ENCODE data around the gene CDK19. TPM values are rescaled to one million over a fixed set of nuclear protein-coding genes. Genes with fewer than 3 reads are reported as not detected.
A peak's percentile ranks its signal among the peaks of the same experiment; 100 is the strongest.

The CDK19 gene
- total RNA-seq, 1 experiment from 2014 or later, result 24.3 TPM

- no TSS peak for BruUV-seq (replicated peaks)
- no peak overlapping the region for H3K4me3 Mint-ChIP-seq (ENCODE audit: low read depth, unreplicated experiment)
- no peak overlapping the region for H3K27ac Mint-ChIP-seq (ENCODE audit: unreplicated experiment)
- no peak for DNase-seq
- no peaks in the 10 kb centered on the region for H3K27me3 Mint-ChIP-seq (ENCODE audit: unreplicated experiment)
- H3K9me3 Mint-ChIP-seq (ENCODE audit: low read depth, unreplicated experiment), result no peaks in the 10 kb centered on the region
- H3K36me3 Mint-ChIP-seq (ENCODE audit: insufficient read depth, unreplicated experiment), result no peaks in the 10 kb centered on the region
- no peak for TF ChIP-seq CTCF (IDR thresholded peaks at IDR 0.05; ENCODE audit: unreplicated experiment)
- peaks cover 10% of the 10 kb centered on the region for H3K4me1 Mint-ChIP-seq (ENCODE audit: low read depth, unreplicated experiment)
- intact Hi-C loops (cut with micrococcal nuclease; ENCODE audit: unreplicated experiment), result no loop called here
- CTCF ChIA-PET, result interaction anchor here (0.6 to 0.7 kb wide), 3 partner anchors 52 to 1196 kb away, joined by 3 read pairs; no protein-coding TSS in a partner anchor
These were observed 7.0 kb upstream of the CDK19 start for GRCh38 chr6:110822249-110822648.

- no TSS peak for BruUV-seq (replicated peaks)
- DNase-seq, result no peak
- no peak for TF ChIP-seq CTCF (IDR thresholded peaks at IDR 0.05; ENCODE audit: unreplicated experiment)
- intact Hi-C loops (cut with micrococcal nuclease; ENCODE audit: unreplicated experiment), result loop anchor here (5.0 to 10.0 kb wide), 2 partner anchors 134 to 292 kb away; no protein-coding TSS in a partner anchor
- Mint-ChIP-seq H3K36me3 (ENCODE audit: insufficient read depth, unreplicated experiment) (peaks cover 27% of the 10 kb centered on the region), H3K27me3 (ENCODE audit: unreplicated experiment) (no peaks in the 10 kb centered on the region), H3K4me3 (ENCODE audit: low read depth, unreplicated experiment) (peak overlapping the region; percentile 91), H3K9me3 (ENCODE audit: low read depth, unreplicated experiment) (no peaks in the 10 kb centered on the region), H3K27ac (ENCODE audit: unreplicated experiment) (peak overlapping the region; percentile 91), H3K4me1 (ENCODE audit: low read depth, unreplicated experiment) (peaks cover 17% of the 10 kb centered on the region)
- CTCF ChIA-PET, result interaction anchor here (0.6 to 2.1 kb wide), 3 partner anchors 12 to 60 kb away, joined by 3 to 6 read pairs (median 4); no protein-coding TSS in a partner anchor
These were observed 1.4 kb upstream of the CDK19 start for GRCh38 chr6:110816677-110817076.

- H3K4me1 Mint-ChIP-seq (ENCODE audit: low read depth, unreplicated experiment), result peaks cover 17% of the 10 kb centered on the region
- no TSS peak for BruUV-seq (replicated peaks)
- H3K27me3 Mint-ChIP-seq (ENCODE audit: unreplicated experiment), result no peaks in the 10 kb centered on the region
- H3K27ac Mint-ChIP-seq (ENCODE audit: unreplicated experiment), result peak overlapping the region; percentile 91
- peaks cover 27% of the 10 kb centered on the region for H3K36me3 Mint-ChIP-seq (ENCODE audit: insufficient read depth, unreplicated experiment)
- peaks cover 2% of the 10 kb centered on the region for H3K9me3 Mint-ChIP-seq (ENCODE audit: low read depth, unreplicated experiment)
- DNase-seq, result no peak
- intact Hi-C loops (cut with micrococcal nuclease; ENCODE audit: unreplicated experiment), result loop anchor here (2.0 to 10.0 kb wide), 3 partner anchors 60 to 290 kb away; partner anchors contain the start of gene AMD1
- CTCF ChIA-PET, result interaction anchor here (0.7 to 2.5 kb wide), 10 partner anchors 20 to 196 kb away, joined by 4 to 11 read pairs (median 6); partner anchors contain the start of gene AMD1
- TF ChIP-seq CTCF (IDR thresholded peaks at IDR 0.05; ENCODE audit: unreplicated experiment), result no peak
- H3K4me3 Mint-ChIP-seq (ENCODE audit: low read depth, unreplicated experiment), result peak overlapping the region; percentile 91
These were observed 256 bp downstream of the CDK19 start for GRCh38 chr6:110815015-110815410.

- peaks cover 17% of the 10 kb centered on the region for H3K4me1 Mint-ChIP-seq (ENCODE audit: low read depth, unreplicated experiment)
- DNase-seq, result peak; percentile 51
- intact Hi-C loops (cut with micrococcal nuclease; ENCODE audit: unreplicated experiment), result loop anchor here (2.0 to 10.0 kb wide), 4 partner anchors 60 to 290 kb away; partner anchors contain the start of gene AMD1
- peak overlapping the region; percentile 91 for H3K27ac Mint-ChIP-seq (ENCODE audit: unreplicated experiment)
- H3K9me3 Mint-ChIP-seq (ENCODE audit: low read depth, unreplicated experiment), result peaks cover 4% of the 10 kb centered on the region
- no TSS peak for BruUV-seq (replicated peaks)
- peak overlapping the region; percentile 91 for H3K4me3 Mint-ChIP-seq (ENCODE audit: low read depth, unreplicated experiment)
- TF ChIP-seq CTCF (IDR thresholded peaks at IDR 0.05; ENCODE audit: unreplicated experiment), result no peak
- peaks cover 27% of the 10 kb centered on the region for H3K36me3 Mint-ChIP-seq (ENCODE audit: insufficient read depth, unreplicated experiment)
- CTCF ChIA-PET, result interaction anchor here (1.0 to 2.5 kb wide), 9 partner anchors 60 to 195 kb away, joined by 4 to 11 read pairs (median 6); partner anchors contain the start of gene AMD1
- no peaks in the 10 kb centered on the region for H3K27me3 Mint-ChIP-seq (ENCODE audit: unreplicated experiment)
These were observed 911 bp downstream of the CDK19 start for GRCh38 chr6:110814102-110815014.
